Heart left ventricle (tissue), 16 donors: Measurements from ENCODE around the gene TMEFF2. TPM values are rescaled to one million over a fixed set of nuclear protein-coding genes. Genes with fewer than 3 reads are reported as not detected.

Experiments used
- ATAC-seq, 4 donors: fragments of 200-7000 bp; cut with Tn5 transposase; one replicate each; pipeline ENCODE4 v1.9.1; 2020 to 2022; ENCODE audit warnings: moderate library complexity in 4 of 4, mild to moderate bottlenecking in 3 of 4, moderate number of reproducible peaks in 1 of 4
- DNase-seq, 5 donors: peaks; one replicate each; pipeline ENCODE4 v3.0.0-alpha.2; 2020
- H3K27ac ChIP-seq, 12 donors: fragments of 200-600 bp; sonication (generic) in 4 of 12; one replicate each; pipeline versions ENCODE4 v1.5.0 to v1.8.0; 2016 to 2022; ENCODE audit warnings: mild to moderate bottlenecking in 2 of 12
- H3K27me3 ChIP-seq, 9 donors: fragments of 200-600 bp; sonication (generic) in 2 of 9; one replicate each; pipeline versions ENCODE4 v1.5.1 to v1.8.0; 2016 to 2022; ENCODE audit warnings: mild to moderate bottlenecking in 3 of 9
- H3K36me3 ChIP-seq, 9 donors: fragments of 200-600 bp; sonication (generic) in 2 of 9; one replicate each; pipeline versions ENCODE4 v1.5.0 to v1.8.0; 2018 to 2022; ENCODE audit warnings: mild to moderate bottlenecking in 2 of 9
- H3K4me1 ChIP-seq, 12 donors: fragments of 200-600 bp; sonication (generic) in 4 of 12; one replicate each; pipeline versions ENCODE4 v1.5.0 to v1.8.0; 2016 to 2022; ENCODE audit warnings: mild to moderate bottlenecking in 3 of 12
- H3K4me3 ChIP-seq, 12 donors: fragments of 200-600 bp; sonication (generic) in 4 of 12; one replicate each; pipeline versions ENCODE4 v1.5.0 to v1.8.0; 2017 to 2022; ENCODE audit warnings: mild to moderate bottlenecking in 9 of 12, moderate library complexity in 4 of 12
- H3K9me3 ChIP-seq, 12 donors: fragments of 200-600 bp; sonication (generic) in 4 of 12; one replicate each; pipeline versions ENCODE4 v1.5.0 to v1.8.0; 2016 to 2022; ENCODE audit warnings: mild to moderate bottlenecking in 1 of 12
- CTCF ChIP-seq, 12 donors: fragments of 200-600 bp; sonication (generic) in 4 of 12; IDR thresholded peaks; one replicate each; pipeline versions ENCODE4 v1.5.0 to v1.8.0; 2018 to 2022; ENCODE audit warnings: antibody characterized with exemption in 12 of 12, mild to moderate bottlenecking in 5 of 12
- POLR2A ChIP-seq, 2 donors: fragments of 450-650 bp; IDR thresholded peaks; one replicate each; pipeline ENCODE4 v1.6.1; 2017; ENCODE audit warnings: antibody characterized with exemption in 2 of 2, mild to moderate bottlenecking in 2 of 2, moderate library complexity in 2 of 2
- WGBS, 4 donors: extraction: QIAGEN DNeasy Blood & Tissue Kit in 2 of 4; methylation state at CpG; one replicate each; pipeline versions ENCODE4 v1.1.5 to v1.1.7; 2013 to 2018; 5-methylcytosine and 5-hydroxymethylcytosine counted together
- intact Hi-C, 10 donors: fragments of 100-400 bp; cut with DNase I; formaldehyde crosslinking; loops; one replicate each; pipeline versions ENCODE4 v1.11.1 to v1.14.2; 2022
- polyA plus RNA-seq, 2 donors: library from polyadenylated mRNA; stranded (reverse); fragments of 200-250 nt; gene quantifications; one replicate each; pipeline ENCODE4 v1.2.3, GENCODE V29; 2013
- total RNA-seq, 9 donors: library from RNA; depleted of rRNA in 2 of 9; stranded (reverse); fragments of >200 nt in 2 of 9; fragmentation: NEBNext Ultra II Directional in 3 of 9; extraction: Animal tissue kit (Norgen Biotek cat#: 25700) in 3 of 9; gene quantifications; one replicate each; pipeline versions ENCODE4 v1.1.0 to v1.2.4, GENCODE V29; 2016 to 2023
- donor health status: ischemic (EF 13 %, LVEDD 7.1; RV severe dilation, severe dysfunction).
- donor health status: healthy with polysubstance abuse.
- donor health status: DM: no; HTN: yes; CAD: no.
- donor health status: DM: no; HTN: no; CAD: no.
- donor health status: ischemic (EF 25% LVEDD 6.9; RV normal size, moderate dysfunction).
- donor health status: ischemic (EF 25% LVEDD 5.7; RV mildly dilated, moderate dysfunction).
- donor health status: healthy.
- donor health status: DM: yes; HTN: yes; CAD: no.
- donor health status: ischemic (EF 35%, LVEDD 5.7; RV mildly dilated, moderate dysfunction).
- donor health status: nonischemic (EF 11% LVEDD 7.7; RV severe dilation, severe dysfunction).
- donor health status: DM: yes; HTN: yes; CAD: no.
- donor health status: PGD.
- donor health status: ischemic (EF 29% LVEDD 5.4; RV normal size, mild dysfunction).
- donor health status: nonischemic (EF 23%, LVEDD 6.1; RV moderate dilation, normal function).

The TMEFF2 gene
- total and polyA plus RNA-seq, 11 donors = 0.08 to 0.44 (median 0.23) TPM; not detected in 7

GRCh38 chr2:192228685-192229084 lies 34.0 kb upstream of the TMEFF2 start:
- peaks cover 0 to 9% (median 0%) of the 10 kb centered on the region in 9 donors for H3K27me3 ChIP-seq
- TF ChIP-seq POLR2A (IDR thresholded peaks at IDR 0.05) = no peak
- TF ChIP-seq CTCF (IDR thresholded peaks at IDR 0.05) = no peak
- H3K4me3 ChIP-seq = no peak overlapping the region
- no peaks in the 10 kb centered on the region for H3K4me1 ChIP-seq
- no peaks in the 10 kb centered on the region for H3K36me3 ChIP-seq
- intact Hi-C loops = no loop called here
- H3K9me3 ChIP-seq = no peaks in the 10 kb centered on the region
- no peak for ATAC-seq
- DNase-seq = no peak
- no peak overlapping the region for H3K27ac ChIP-seq

- H3K4me3 ChIP-seq = no peak overlapping the region
- H3K4me1 ChIP-seq = no peaks in the 10 kb centered on the region
- no peak for DNase-seq
- ATAC-seq = no peak
- TF ChIP-seq CTCF (IDR thresholded peaks at IDR 0.05) = no peak
- TF ChIP-seq POLR2A (IDR thresholded peaks at IDR 0.05) = no peak
- no peaks in the 10 kb centered on the region for H3K9me3 ChIP-seq
- intact Hi-C loops = no loop called here
- no peaks in the 10 kb centered on the region for H3K36me3 ChIP-seq
- H3K27ac ChIP-seq = no peak overlapping the region
- WGBS, 4 donors = 89 to 98% (median 92%) methylated on average over 1 of the region's 1 CpG
- no peaks in the 10 kb centered on the region for H3K27me3 ChIP-seq
Observed at GRCh38 chr2:192218970-192219369, 24.2 kb upstream of the TMEFF2 start.

DNA sequence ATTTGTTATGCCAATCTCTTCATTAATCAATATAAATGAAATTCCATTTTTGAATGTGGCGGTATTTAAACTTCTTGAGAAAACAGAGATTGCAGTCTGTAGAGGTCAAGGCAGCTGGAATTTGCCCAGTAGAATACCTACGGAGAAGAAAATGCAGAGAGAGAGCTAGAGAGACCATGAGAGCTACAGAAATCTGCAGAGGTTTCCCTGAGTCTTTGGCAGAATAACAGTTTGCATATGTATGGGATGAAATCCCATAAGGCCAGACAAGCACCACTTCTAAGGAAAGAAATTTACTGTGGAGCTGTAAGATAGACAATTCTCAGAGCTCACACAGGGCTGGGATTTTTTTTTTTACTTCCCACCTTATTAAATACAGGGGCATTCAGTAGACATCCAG lies 23.6 kb upstream of the TMEFF2 start:
- intact Hi-C loops = no loop called here
- H3K27ac ChIP-seq = no peak overlapping the region
- TF ChIP-seq CTCF (IDR thresholded peaks at IDR 0.05) (no peak), POLR2A (IDR thresholded peaks at IDR 0.05) (no peak)
- H3K4me3 ChIP-seq = no peak overlapping the region
- no peaks in the 10 kb centered on the region for H3K4me1 ChIP-seq
- no peaks in the 10 kb centered on the region for H3K9me3 ChIP-seq
- H3K36me3 ChIP-seq = no peaks in the 10 kb centered on the region
- WGBS, 4 donors = 81 to 87% (median 84%) methylated on average over 2 of the region's 2 CpGs
- no peaks in the 10 kb centered on the region for H3K27me3 ChIP-seq
- DNase-seq (no peak), ATAC-seq (no peak)

GRCh38 chr2:192216336-192216735 lies 21.6 kb upstream of the TMEFF2 start:
- TF ChIP-seq CTCF (IDR thresholded peaks at IDR 0.05) = no peak
- TF ChIP-seq POLR2A (IDR thresholded peaks at IDR 0.05) = no peak
- ATAC-seq (no peak), DNase-seq (no peak)
- no peak overlapping the region for H3K4me3 ChIP-seq
- peaks cover 0 to 5% (median 0%) of the 10 kb centered on the region in 12 donors for H3K9me3 ChIP-seq
- no peaks in the 10 kb centered on the region for H3K27me3 ChIP-seq
- no peaks in the 10 kb centered on the region for H3K36me3 ChIP-seq
- H3K4me1 ChIP-seq = no peaks in the 10 kb centered on the region
- H3K27ac ChIP-seq = no peak overlapping the region
- 63 to 78% (median 74%) methylated on average over 3 of the region's 3 CpGs for WGBS, 4 donors
- intact Hi-C loops = no loop called here
